H1 (cell line): ENCODE results near the gene RPS15. TPM values are rescaled to one million over a fixed set of nuclear protein-coding genes. Genes with fewer than 3 reads are reported as not detected.
A peak's percentile ranks its signal among the peaks of the same experiment; 100 is the strongest.

Source experiments
- CTCF ChIA-PET: fragments of 300-600 bp; sonication (Branson Sonifier 250); formaldehyde crosslinking; loops from one replicate; lab custom pipeline; 2021; ENCODE audit not compliant: partially characterized antibody; lab: Charles Lee
- POLR2A ChIA-PET: fragments of 300-600 bp; sonication (Branson Sonifier 250); formaldehyde crosslinking; loops from one replicate; lab custom pipeline; 2021; ENCODE audit warnings: inconsistent platforms; ENCODE audit not compliant: partially characterized antibody; lab: Charles Lee
- DNase-seq, 2 experiments: peaks; one replicate each; pipeline versions ENCODE4 v3.0.0 to v3.0.0-alpha.2; 2010 to 2022; ENCODE audit warnings: low spot score in 2 of 2, low read depth in 1 of 2, mixed read lengths in 1 of 2
- FAIRE-seq: peaks from 2 replicates; lab custom pipeline; 2011; peaks lifted over from hg19 to GRCh38; lab: Jason Lieb, UNC
- H2AFZ ChIP-seq: 2 replicates; pipeline ENCODE4 v1.8.1; 2012; ENCODE audit warnings: low read length, inconsistent platforms
- H2AK5ac ChIP-seq: 2 replicates; pipeline ENCODE4 v1.6.1; 2013; ENCODE audit warnings: low read depth, low read length
- H2BK120ac ChIP-seq: replicated peaks from 2 replicates; pipeline ENCODE3; 2013; ENCODE audit warnings: low read depth, low read length, inconsistent platforms
- H2BK12ac ChIP-seq: 2 replicates; pipeline ENCODE4 v1.6.1; 2013; ENCODE audit warnings: low read depth, low read length
- H2BK15ac ChIP-seq: 2 replicates; pipeline ENCODE4 v1.6.1; 2013; ENCODE audit warnings: low read length
- H2BK20ac ChIP-seq: 2 replicates; pipeline ENCODE4 v1.6.1; 2013; ENCODE audit warnings: low read length
- H2BK5ac ChIP-seq: 2 replicates; pipeline ENCODE4 v1.6.1; 2013; ENCODE audit warnings: low read depth, low read length
- H3K14ac ChIP-seq: 2 replicates; pipeline ENCODE4 v1.6.1; 2013; ENCODE audit warnings: inconsistent platforms; ENCODE audit not compliant: insufficient read length
- H3K18ac ChIP-seq: 2 replicates; pipeline ENCODE4 v1.6.1; 2013; ENCODE audit warnings: low read length; ENCODE audit errors: extremely low read depth
- H3K23ac ChIP-seq: 2 replicates; pipeline ENCODE4 v1.6.1; 2013; ENCODE audit warnings: inconsistent platforms; ENCODE audit not compliant: insufficient read length
- H3K23me2 ChIP-seq: 2 replicates; pipeline ENCODE4 v1.6.1; 2013; ENCODE audit warnings: low read depth, low read length
- H3K27ac ChIP-seq: 2 replicates; pipeline ENCODE4 v1.6.1; 2011; ENCODE audit warnings: low read depth, low read length, inconsistent platforms
- H3K27me3 ChIP-seq, 4 experiments: replicated peaks in 1 of 4; 1 replicate in 1 of 4; 2 replicates in 3 of 4; pipeline versions ENCODE4 v1.6.1 to v1.8.1; 2011 to 2013; ENCODE audit warnings: low read length in 3 of 4, mild to moderate bottlenecking in 3 of 4, inconsistent platforms in 2 of 4, mixed read lengths in 2 of 4, moderate library complexity in 1 of 4; ENCODE audit not compliant: control insufficient read depth in 3 of 4, insufficient read depth in 3 of 4; ENCODE audit errors: extremely low read depth in 1 of 4
- H3K36me3 ChIP-seq, 4 experiments: 2 replicates each; pipeline versions ENCODE4 v1.6.1 to v1.8.1; 2011 to 2013; ENCODE audit warnings: mild to moderate bottlenecking in 4 of 4, low read length in 3 of 4, moderate library complexity in 2 of 4, control low read depth in 1 of 4, inconsistent platforms in 1 of 4; ENCODE audit not compliant: insufficient read depth in 4 of 4, control insufficient read depth in 2 of 4
- H3K4ac ChIP-seq: replicated peaks from 2 replicates; pipeline ENCODE3; 2013; ENCODE audit warnings: low read length, low read depth, mixed read lengths, inconsistent platforms; ENCODE audit not compliant: insufficient read length
- H3K4me1 ChIP-seq, 4 experiments: replicated peaks in 1 of 4; 1 replicate in 1 of 4; 2 replicates in 3 of 4; pipeline versions ENCODE4 v1.6.1 to v1.8.1; 2011 to 2013; ENCODE audit warnings: low read length in 3 of 4, inconsistent platforms in 2 of 4, mixed read lengths in 1 of 4; ENCODE audit not compliant: insufficient read depth in 4 of 4, control insufficient read depth in 3 of 4
- H3K4me2 ChIP-seq, 2 experiments: 2 replicates each; pipeline versions ENCODE4 v1.6.1 to v1.8.1; 2011 to 2013; ENCODE audit warnings: low read depth in 2 of 2, low read length in 2 of 2, control low read depth in 1 of 2, inconsistent platforms in 1 of 2, mild to moderate bottlenecking in 1 of 2; ENCODE audit not compliant: insufficient read depth in 1 of 2
- H3K4me3 ChIP-seq, 4 experiments: fragments of 200-600, 300-600 bp in 1 of 4; sonication (generic), shearing (Covaris generic), sonication (Bioruptor Twin) in 1 of 4; 2 replicates each; pipeline versions ENCODE4 v1.5.1 to v1.8.1; 2011 to 2016; ENCODE audit warnings: low read length in 4 of 4, low read depth in 3 of 4, control low read depth in 2 of 4, inconsistent platforms in 2 of 4, mild to moderate bottlenecking in 2 of 4, mixed read lengths in 1 of 4, moderate library complexity in 1 of 4; ENCODE audit not compliant: insufficient read depth in 2 of 4; ENCODE audit errors: extremely low read depth in 1 of 4
- H3K56ac ChIP-seq: replicated peaks from 2 replicates; pipeline ENCODE3; 2013; ENCODE audit warnings: low read depth, mild to moderate bottlenecking, mixed read lengths, low read length, inconsistent platforms; ENCODE audit not compliant: insufficient read length
- H3K79me1 ChIP-seq: 2 replicates; pipeline ENCODE4 v1.6.1; 2013; ENCODE audit warnings: low read depth, low read length, control low read depth
- H3K79me2 ChIP-seq, 2 experiments: 2 replicates each; pipeline versions ENCODE4 v1.6.1 to v1.8.1; 2012 to 2013; ENCODE audit warnings: low read length in 2 of 2, mild to moderate bottlenecking in 2 of 2, inconsistent platforms in 1 of 2; ENCODE audit not compliant: insufficient read depth in 2 of 2, control insufficient read depth in 1 of 2
- H3K9ac ChIP-seq, 4 experiments: replicated peaks in 1 of 4; 1 replicate in 1 of 4; 2 replicates in 3 of 4; pipeline versions ENCODE4 v1.6.1 to v1.8.1; 2011 to 2013; ENCODE audit warnings: low read depth in 3 of 4, low read length in 3 of 4, control low read depth in 2 of 4, mild to moderate bottlenecking in 2 of 4, moderate library complexity in 2 of 4, inconsistent platforms in 1 of 4; ENCODE audit errors: extremely low read depth in 1 of 4
- H3K9me3 ChIP-seq, 2 experiments: 2 replicates each; pipeline versions ENCODE4 v1.6.1 to v1.8.1; 2012 to 2013; ENCODE audit warnings: mild to moderate bottlenecking in 2 of 2, moderate library complexity in 2 of 2, control low read depth in 1 of 2, inconsistent platforms in 1 of 2, low read depth in 1 of 2, low read length in 1 of 2, mixed read lengths in 1 of 2; ENCODE audit not compliant: insufficient read depth in 2 of 2
- H4K20me1 ChIP-seq, 2 experiments: replicated peaks in 1 of 2; 2 replicates each; pipeline versions ENCODE3 to v1.8.1; 2011 to 2013; ENCODE audit warnings: inconsistent platforms in 2 of 2, low read length in 2 of 2, mild to moderate bottlenecking in 1 of 2; ENCODE audit not compliant: insufficient read depth in 2 of 2, control insufficient read depth in 1 of 2
- H4K5ac ChIP-seq: 2 replicates; pipeline ENCODE4 v1.6.1; 2013; ENCODE audit warnings: low read length, low read depth, mixed read lengths, inconsistent platforms; ENCODE audit not compliant: insufficient read length
- H4K8ac ChIP-seq: 2 replicates; pipeline ENCODE4 v1.8.0; 2013; ENCODE audit warnings: mild to moderate bottlenecking, moderate library complexity, low read length, inconsistent platforms; ENCODE audit not compliant: insufficient read depth; ENCODE audit errors: extremely low read depth
- H4K91ac ChIP-seq: replicated peaks from 2 replicates; pipeline ENCODE3; 2013; ENCODE audit warnings: low read length, mixed read lengths, inconsistent platforms; ENCODE audit not compliant: insufficient read length
- BRCA1 ChIP-seq: IDR thresholded peaks from 2 replicates; pipeline ENCODE4 v1.6.1; 2012; ENCODE audit warnings: low read depth, low read length, improper control_type of control experiment
- E2F6 ChIP-seq: IDR thresholded peaks from 2 replicates; pipeline ENCODE4 v1.6.1; 2012; ENCODE audit warnings: inconsistent platforms
- RFX5 ChIP-seq: IDR thresholded peaks from 2 replicates; pipeline ENCODE4 v1.6.1; 2011; ENCODE audit warnings: low read depth, low read length, improper control_type of control experiment, borderline replicate concordance
- whole genome bisulfite sequencing, 2 experiments: shearing (Covaris generic) in 1 of 2; methylation state at CpG; one replicate each; pipeline versions ENCODE4 v1.1.6 to v1.1.7; 2013 to 2015; ENCODE audit warnings: low lambda C conversion rate in 2 of 2, mixed read lengths in 2 of 2, inconsistent platforms in 1 of 2, low coverage in 1 of 2, missing lambda C conversion rate in 1 of 2; ENCODE audit not compliant: insufficient replicate concordance in 2 of 2, insufficient coverage in 1 of 2, insufficient read length in 1 of 2; ENCODE audit errors: extremely low coverage in 1 of 2, missing lambda C conversion rate in 1 of 2; 5-methylcytosine and 5-hydroxymethylcytosine counted together
- polyA plus RNA-seq, 7 experiments: library from polyadenylated mRNA; depleted of rRNA in 3 of 7; stranded (reverse) in 5 of 7; unstranded in 2 of 7; fragments of >200 nt in 5 of 7; fragments of 200-250 nt in 2 of 7; gene quantifications; 1 replicate in 5 of 7; 2 replicates in 1 of 7; 4 replicates in 1 of 7; pipeline versions ENCODE4 v1.2.1 to v1.2.3, GENCODE V29; 2011 to 2013; ENCODE audit warnings: missing spikeins in 2 of 7, mixed read lengths in 2 of 7
- total RNA-seq: library from RNA; stranded (reverse); fragmentation: NEBNext Ultra II Directional; extraction: Animal tissue kit (Norgen Biotek cat#: 25700); gene quantifications from 2 replicates; pipeline ENCODE4 v1.2.1, GENCODE V29; 2021

The RPS15 gene
- total and polyA plus RNA-seq, 2 of the 8 experiments (the other 6 are each of a cell fraction or from before 2014, with no cell fraction given) = 1,562 to 3,890 TPM

GRCh38 chr19:1457892-1458291 is 19.7 kb downstream of the RPS15 start:
- Histone ChIP-seq H3K27me3 (peaks cover 0 to 18% (median 5%) of the 10 kb centered on the region in 4 experiments; a peak in 4 of 7 replicates), H2BK20ac (no peak overlapping the region), H3K36me3 (peaks cover 0 to 2% (median 0%) of the 10 kb centered on the region in 4 experiments; a peak in 2 of 8 replicates), H3K79me2 (no peaks in the 10 kb centered on the region), H4K5ac (no peak overlapping the region), H3K23me2 (peaks cover 3% of the 10 kb centered on the region; the same call in 1 of the 2 replicates), H4K91ac (no peak overlapping the region), H2AK5ac (no peak overlapping the region), H2BK5ac (no peak overlapping the region), H2BK12ac (no peak overlapping the region), H3K4me1 (peaks cover 0 to 15% (median 11%) of the 10 kb centered on the region in 4 experiments; a peak in 6 of 7 replicates), H3K4me3 (no peak overlapping the region), H2BK120ac (no peak overlapping the region), H3K27ac (no peak overlapping the region), H3K9me3 (no peaks in the 10 kb centered on the region), H3K56ac (no peak overlapping the region), H2BK15ac (no peak overlapping the region), H2AFZ (no peak overlapping the region), H3K4me2 (no peak overlapping the region), H3K18ac (no peak overlapping the region), H3K9ac (no peak overlapping the region), H3K4ac (no peak overlapping the region), H3K23ac (no peak overlapping the region), H3K14ac (no peak overlapping the region), H4K20me1 (peaks cover 2 to 3% of the 10 kb centered on the region in 2 experiments), H4K8ac (peak overlapping the region; percentile 89; the same call in 1 of the 2 replicates), H3K79me1 (no peaks in the 10 kb centered on the region; the same call in 1 of the 2 replicates)
- DNase-seq = no peak
- ChIA-PET CTCF (interaction anchor here (0.7 to 6.9 kb wide), 7 partner anchors 9 to 64 kb away, joined by 3 to 54 read pairs (median 3); no protein-coding TSS in a partner anchor), POLR2A (interaction anchor here (1.0 to 9.4 kb wide), 8 partner anchors 9 to 109 kb away, joined by 3 to 109 read pairs (median 8); no protein-coding TSS in a partner anchor)
- 91% methylated on average over 10 of the region's 16 CpGs; no CpG with 5 or more reads in 1 of the 2 experiments for WGBS, 2 experiments
- no peak for FAIRE-seq
- no peak for TF ChIP-seq BRCA1
- TF ChIP-seq RFX5 = no peak
- no peak for TF ChIP-seq E2F6
